HG03521 (cell line): ENCODE results near the gene CADPS2.

Experiments used
- ATAC-seq: cut with Tn5 transposase; IDR thresholded peaks from one replicate; pipeline ENCODE4 v1.9.1; 2021; ENCODE audit warnings: mild to moderate bottlenecking, moderate library complexity; ENCODE audit not compliant: unreplicated experiment

Gene CADPS2

DNA sequence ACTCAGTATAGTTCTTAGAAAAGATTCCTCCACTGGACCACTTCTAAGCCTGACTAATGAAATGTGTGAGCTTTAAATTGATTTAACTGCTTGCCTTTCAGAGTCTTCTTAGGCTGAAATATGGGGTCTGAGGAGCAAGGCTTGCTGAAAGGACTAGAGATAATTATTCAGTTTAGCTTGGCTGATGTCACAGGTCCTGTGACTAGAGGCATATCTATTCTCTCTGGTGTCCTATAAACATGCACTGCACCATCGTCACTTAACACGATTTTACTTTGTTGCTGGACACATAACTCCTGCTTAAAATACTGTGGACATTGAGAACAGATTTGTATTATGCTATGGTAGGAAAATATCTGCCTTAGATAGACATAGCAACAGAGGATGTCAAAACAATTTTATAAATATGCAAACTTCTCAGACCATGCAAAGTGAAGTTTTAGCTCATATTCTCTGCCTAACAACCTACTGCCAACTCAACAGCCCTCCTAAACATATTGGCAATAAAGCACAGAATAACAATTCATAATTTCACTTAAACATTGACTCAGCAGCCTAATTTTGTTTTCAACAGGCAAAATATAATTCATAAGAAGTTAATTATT is 267.6 kb downstream of the CADPS2 start:
- ATAC-seq = no peak

DNA sequence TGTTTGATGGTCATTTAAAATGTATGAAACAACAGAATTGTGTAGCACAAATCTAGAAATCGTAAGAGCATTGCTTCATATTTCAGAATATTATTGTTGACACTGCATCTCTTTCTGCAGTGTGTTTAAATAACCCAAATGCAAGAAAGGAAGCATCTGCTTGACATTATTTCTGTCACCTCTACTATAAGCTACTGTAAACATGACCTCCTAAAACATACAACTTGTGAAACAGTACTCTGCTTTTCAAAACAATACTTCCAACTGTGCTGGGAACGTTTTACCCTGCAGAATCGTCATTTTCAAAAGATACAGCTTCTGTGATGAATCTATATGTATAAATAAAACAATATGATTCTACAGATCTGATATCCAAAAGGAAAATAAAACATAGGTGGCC is 269.3 kb downstream of the CADPS2 start:
- ATAC-seq = no peak

DNA sequence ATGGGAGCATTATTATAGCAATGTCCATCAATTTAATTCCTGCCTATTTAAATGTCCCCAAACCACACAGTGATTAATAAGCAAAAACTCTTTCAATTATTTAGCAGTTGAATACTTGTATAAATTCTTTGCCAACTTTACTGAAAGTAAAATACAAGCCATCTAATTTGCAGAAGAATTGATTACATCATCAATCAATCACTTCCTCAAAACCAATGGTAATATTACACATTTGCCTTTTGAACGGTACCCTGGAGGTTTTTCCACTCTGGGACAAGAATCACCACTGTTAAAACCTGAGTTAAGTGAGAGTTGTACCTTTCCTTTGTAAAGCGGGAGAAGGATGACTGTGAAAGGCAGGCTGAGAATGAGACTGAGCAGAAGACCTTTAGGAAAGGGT is 280.3 kb downstream of the CADPS2 start:
- no peak for ATAC-seq

DNA sequence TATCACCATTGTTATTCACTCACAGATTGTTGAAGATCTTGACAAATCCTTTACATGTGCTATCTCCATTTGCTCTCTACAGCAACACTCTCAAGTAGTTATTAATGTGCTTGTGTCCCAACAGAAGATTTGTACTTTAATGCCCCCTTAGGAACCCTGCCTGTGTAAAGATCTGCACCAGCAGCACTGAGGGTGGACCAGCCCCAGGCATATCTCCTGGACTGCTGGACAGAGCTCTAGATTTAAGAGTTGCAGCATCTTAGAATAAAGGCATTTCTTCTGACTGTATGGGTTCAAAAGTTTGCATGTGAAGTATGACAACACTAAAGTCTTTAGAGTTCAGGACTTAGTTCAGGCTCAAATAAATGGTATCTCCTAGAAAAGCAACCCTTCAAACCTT is 282.0 kb downstream of the CADPS2 start:
- no peak for ATAC-seq

DNA sequence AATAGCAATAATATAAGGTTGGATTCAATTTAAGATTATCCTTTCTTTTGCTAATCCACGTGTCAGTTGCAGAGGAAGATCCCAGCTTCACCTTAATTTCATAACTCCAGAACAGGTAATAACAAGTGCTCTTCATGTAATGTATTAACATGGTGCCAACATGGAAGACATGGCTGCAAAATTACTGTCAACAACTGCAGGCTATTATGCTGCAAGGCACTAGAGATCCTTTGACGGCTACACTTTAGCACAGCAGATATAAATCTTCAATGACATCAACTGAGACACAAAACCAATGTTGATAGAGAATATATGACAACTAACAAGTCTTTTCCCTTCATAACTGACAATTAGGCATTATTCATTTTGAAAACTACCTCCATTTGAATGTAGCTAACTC is 283.5 kb downstream of the CADPS2 start:
- ATAC-seq = no peak

DNA sequence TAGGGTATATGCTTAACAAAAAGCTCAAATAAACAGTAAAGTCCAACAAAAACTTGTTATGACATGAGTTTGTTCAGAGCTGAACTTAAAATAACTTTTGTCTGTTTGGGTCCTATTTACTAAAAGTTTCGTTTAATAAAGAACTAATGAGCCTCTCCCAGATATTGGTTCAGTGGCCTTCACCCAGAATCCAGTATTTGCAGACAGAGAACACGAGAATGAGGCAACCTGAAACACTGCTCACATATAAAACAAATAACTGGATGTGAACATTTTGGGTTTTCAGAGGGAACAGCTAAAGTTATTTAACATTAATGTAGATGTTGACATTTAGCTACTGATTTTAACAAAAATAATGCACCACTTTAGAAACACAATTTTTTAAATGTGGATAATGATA is 285.6 kb downstream of the CADPS2 start:
- no peak for ATAC-seq

DNA sequence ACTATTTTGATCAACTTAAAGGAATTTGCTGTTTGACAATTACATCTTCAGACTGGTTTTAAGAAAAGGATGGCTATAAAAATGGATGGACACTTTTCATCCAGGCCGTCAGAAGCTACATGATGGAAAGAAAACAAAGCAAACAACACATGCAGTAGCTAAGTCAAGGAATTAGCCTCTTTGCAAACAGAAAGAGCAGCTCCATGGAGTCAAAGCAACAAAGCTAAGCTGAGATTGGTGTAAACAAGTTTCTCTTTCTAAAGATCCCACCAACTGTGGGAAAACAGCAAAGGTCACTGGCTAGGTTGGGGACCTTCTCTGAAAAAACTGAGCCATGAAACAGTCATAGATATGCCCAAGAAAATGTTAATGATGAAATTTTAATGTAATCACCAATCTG is 286.2 kb downstream of the CADPS2 start:
- no peak for ATAC-seq

DNA sequence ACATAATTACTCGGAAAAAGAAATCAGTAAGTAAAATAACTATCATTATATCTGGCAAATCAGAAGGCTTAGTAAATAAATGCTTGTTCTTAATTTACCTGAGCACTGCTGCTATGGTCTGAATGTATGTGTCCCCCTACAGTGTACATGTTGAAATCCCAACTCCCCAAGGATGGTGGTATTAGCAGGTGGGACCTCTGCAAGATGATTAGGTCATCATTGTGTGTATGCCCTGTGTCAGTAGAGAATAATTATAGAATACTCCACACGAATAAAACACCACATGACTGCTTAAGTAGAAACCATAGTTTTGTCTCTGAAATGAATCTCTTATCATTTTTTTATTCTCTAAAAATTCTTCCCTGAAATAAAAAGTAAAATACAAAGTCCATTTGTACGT is 289.0 kb downstream of the CADPS2 start:
- no peak for ATAC-seq

DNA sequence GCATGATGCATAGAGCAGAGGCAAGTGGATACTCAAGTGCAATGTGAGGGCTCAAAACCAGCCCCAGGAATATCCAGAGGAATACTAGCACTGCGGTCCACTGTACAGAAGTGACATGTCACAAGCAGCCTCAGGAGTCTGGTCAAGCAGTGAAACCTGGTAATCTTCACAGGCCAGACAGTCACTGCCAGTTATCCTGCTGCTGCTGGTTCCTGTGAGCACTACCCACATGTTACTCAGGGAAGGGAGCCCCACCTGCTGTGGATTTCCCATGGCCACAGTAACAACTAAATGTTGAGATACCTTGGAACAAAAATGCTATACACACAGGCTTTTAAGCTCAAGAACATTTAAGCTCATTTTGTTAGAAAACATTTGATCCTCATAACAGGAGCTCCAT is 290.4 kb downstream of the CADPS2 start:
- ATAC-seq = no peak

DNA sequence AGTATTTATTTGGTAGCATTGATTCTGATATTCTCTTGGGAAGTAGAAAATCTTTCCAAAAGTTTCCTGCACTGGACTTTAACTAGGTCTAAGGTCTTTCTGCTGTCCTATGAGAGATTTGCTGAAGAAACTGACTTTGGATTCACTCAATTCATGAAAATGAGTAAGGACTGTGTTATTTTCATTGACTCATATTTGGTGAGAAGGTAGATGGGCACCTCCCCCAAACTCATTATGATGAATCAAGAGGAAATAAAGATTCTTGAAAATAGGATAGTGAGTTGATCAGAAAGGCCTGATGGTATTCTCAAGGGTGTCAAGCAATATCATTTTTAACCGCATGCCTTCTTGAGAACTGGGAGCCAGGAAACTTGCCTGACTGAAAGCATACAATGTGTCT is 297.6 kb downstream of the CADPS2 start:
- no peak for ATAC-seq

DNA sequence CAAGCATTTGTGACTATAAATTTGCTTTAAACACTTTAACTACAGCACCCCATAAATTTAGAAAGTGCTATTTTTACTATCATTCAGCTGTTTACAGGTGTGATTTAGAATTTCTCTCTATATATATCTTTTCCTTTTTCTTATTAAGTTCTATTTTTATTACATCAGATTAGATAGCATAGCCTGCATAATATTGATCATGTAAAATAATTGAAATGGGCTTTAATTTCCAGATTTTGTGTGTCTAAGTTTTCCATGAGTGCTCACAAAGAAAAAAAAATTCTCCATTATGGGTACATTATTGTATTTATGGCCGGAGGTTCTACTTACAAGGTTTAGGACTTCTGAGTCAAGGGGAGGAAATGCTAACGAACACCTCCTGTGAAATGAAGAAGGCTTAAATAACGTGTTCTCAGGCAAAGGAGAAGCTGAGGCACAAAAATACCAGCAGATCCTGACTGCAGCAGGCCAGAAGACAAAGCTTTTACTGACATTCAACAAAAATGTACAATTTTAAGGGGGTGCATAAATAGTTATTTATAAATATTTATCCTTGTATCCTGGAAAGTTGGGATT is 301.5 kb downstream of the CADPS2 start:
- no peak for ATAC-seq

DNA sequence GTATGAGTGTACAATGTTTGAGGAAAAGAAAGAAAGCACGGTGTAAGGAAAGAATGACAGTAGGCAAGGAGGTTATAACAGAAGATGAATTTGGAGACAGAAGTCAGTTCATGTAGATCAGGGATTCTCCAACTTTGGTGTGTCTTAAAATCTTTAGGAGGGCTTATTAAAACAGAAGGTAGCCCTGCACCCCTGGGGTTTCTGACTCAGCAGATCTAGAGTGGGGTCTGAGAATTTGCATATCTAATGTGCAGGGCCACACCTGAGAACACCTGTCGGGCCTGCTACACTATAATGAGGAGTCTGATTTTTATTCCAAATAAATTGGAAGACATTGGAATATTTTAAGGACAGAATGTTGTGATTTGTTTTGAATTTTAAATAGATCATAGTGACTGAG is 307.9 kb downstream of the CADPS2 start:
- no peak for ATAC-seq

DNA sequence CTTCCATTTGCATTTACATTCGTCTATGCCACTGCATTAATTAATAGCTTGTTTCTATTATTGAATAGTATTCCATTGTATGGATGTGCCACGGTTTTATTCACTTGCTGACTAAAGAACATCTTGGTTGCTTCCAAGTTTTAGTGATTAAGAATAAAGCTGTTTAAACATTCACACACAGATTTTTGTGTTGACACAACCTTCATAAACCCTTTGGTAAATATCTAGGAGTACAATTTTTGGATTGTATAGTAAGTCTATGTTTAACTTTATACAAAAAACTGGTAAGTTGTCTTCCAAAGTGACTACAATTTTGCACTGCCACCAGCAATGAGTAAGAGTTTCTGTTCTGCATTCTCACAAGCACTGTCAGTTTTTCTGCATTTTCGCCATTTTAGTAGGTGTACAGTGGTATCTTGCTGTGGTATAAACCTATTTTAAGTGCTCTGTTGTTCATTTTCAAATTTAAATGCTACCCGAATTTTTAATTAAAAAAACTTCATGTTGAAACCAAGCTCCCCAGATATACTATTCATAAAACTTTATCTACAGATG is 308.7 kb downstream of the CADPS2 start:
- no peak for ATAC-seq

DNA sequence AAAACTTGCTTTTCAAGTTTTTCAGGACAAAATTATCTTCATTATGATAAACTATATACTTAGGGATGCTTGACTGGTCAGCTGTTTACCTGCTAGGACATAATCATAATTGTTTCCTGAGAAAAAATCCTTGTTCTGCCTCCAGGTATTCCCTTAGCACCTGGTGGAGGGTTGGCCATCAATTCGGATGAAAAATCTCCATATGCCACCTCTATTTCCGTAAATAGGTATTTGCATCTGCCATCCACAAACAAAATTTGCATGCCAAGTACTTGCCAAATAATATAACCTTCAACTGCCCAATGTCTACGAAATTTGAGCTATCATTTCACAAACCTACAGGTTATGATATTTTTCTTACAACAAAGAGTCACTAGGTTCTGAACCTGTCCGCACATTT is 313.6 kb downstream of the CADPS2 start:
- no peak for ATAC-seq

DNA sequence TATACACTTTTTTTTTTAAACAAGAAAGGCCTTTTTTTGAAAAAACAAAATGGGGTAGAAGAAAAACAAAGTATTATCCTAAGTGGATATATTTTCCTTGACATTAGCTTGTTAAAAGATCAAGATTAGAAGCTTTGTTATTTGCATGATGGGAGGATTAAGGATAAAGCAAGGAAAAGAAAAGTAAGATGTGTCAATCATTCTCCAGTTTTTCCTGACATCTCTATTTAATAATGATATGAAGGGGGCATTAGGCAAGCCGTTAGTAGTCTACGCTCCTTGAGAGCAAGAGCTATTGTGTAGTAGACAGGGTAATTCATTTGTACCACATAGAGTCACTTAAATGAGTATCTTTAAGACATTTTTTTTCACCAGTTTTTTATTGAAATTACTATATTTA is 324.9 kb downstream of the CADPS2 start:
- no peak for ATAC-seq

DNA sequence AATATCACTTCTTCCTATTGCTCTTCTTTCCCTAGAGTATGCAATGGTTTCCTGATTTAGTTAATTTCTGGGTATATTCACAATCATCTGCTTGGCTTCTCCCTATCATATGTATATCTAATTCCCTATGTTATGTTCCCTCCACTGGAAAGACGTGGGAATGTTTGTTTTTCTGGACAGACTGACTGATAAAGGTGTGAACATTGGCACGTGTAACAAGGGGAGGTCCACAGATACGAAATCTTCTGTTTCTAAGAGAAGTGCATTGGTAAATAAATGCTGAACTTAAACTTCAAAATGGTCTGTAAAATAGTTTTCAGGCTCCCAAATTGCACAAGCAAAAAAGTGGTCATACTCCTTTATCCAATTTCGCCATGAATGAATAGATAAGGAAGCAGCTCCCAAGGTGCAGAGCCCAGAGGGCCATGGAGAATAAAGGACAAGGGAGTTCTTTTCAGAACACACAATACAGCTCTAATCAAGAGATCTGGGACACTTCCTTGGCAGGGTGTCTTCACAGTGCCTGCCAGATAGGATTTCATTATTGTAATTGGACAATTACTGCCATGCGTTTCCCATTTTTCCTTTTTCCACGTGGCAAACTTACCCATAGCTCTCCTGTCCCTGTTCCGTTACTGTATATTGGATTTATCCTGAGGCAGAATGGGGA is 329.3 kb downstream of the CADPS2 start:
- no peak for ATAC-seq

DNA sequence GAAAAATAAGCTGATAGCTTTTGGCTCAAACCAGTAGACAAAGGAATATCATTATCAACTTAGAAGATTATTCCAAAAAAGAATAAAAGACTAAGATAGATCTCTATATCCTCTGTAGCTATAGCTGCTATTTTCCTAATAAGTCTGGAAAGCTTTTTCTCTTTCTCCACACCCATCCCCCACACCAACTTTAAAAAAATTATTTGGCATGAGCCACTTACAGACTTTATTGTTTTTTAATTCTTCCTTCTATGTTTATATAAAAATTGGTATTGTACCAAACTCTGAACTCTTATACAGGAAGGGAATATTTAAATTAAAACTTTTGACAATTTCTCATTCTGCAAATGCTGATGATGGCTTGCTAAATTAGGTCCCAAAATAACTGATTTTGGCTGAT is 330.0 kb downstream of the CADPS2 start:
- ATAC-seq = no peak

DNA sequence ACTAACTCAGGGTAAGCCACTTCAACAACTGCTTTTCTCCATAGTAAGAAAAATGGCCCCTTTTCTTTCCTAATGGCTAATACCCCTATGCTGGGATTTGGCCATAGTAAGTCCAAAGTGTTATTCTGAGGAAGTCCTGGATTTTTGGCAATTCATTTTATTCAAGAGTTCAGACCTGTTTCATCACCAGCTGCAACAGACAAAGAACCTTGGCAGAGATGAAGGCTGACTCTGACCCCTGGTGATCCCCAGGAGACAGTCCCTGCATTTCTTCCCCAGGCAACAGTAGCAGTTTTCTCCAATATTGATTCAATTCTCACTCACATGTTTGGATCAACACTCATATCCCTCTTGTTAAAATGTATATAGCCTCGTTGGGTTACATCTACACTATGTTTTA is 332.5 kb downstream of the CADPS2 start:
- no peak for ATAC-seq

DNA sequence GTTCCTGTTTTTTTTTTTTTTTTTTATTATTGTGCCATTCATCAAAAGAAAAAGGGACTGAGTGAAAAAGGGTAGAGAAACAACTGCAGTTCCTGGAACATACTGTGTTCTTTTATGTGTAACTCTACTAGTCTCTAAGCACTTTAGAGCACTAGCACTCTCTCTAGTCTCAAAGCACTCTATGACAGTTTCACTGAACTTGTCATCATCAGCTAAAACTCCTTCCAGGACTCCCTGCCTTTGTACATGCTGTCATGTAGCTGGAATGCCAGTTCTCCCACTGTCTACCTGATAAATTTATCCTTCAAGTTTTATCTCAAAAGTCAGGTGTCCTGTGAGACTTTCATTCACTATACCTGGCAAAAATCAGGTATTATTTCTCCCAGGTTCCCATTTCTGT is 333.5 kb downstream of the CADPS2 start:
- ATAC-seq = no peak

DNA sequence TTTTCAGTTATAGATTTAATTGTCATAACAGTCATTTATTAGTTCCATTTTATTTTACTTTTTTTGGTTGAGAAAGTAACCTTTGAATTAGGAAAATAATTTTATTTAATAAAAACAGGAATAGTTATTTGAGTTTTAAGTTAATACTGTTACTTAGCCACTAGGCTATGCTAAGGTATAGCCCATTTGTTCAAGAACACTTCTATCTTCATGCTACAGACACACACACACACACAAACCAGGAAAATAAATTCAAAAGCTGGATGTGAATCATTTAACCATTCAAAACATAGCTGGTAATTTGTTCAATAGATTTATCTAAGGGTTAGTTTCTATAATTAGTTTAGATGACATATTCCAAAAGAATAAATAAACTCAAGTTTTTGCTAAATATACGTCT is 335.7 kb downstream of the CADPS2 start:
- ATAC-seq = no peak

DNA sequence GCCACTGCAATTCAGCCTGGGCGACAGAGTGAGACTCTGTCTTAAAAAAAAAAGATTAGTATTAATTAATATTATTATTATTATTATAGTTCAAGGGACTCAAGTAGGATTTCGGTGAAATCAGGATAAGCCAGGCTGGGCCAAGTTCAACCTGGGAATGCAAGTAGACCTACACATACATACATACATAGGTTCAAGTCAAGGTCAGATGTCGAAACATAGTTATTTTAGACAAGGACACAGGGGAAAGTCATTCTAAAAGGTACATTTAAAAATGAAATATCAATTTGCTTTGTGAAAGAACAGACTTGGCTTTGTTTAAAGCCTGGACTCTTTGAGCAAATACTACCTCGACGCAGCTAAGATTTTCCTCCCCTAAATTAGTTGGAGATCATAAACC is 336.7 kb downstream of the CADPS2 start:
- no peak for ATAC-seq

DNA sequence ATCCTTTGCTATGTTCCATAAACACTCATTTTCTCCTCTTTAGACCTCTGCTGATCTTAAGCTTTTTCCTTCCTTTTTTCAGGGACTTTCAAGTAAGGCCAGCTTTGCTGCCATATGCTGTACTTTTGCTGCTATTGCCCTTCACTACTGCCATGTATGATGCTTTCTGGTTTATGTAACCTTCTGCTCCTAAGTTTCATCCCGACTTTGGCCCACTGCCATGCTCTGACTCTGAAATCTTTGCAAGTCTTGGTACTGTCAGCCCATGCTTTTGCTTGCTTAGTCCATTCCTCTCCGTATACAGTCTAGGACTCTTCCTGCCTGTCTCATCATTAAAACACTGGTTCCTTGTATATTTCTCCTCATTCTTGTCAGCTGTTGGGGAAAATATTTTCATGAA is 339.8 kb downstream of the CADPS2 start:
- no peak for ATAC-seq
